ENCODE results near the gene PLCH1.

- TF ChIP-seq EZH2 (IDR thresholded peaks at IDR 0.05; ENCODE audit: low read length, unreplicated experiment) (no peak), EZH2phosphoT487 (IDR thresholded peaks at IDR 0.05; ENCODE audit: borderline replicate concordance, low read length) (no peak)
- TF ChIP-seq, protein P1, sequence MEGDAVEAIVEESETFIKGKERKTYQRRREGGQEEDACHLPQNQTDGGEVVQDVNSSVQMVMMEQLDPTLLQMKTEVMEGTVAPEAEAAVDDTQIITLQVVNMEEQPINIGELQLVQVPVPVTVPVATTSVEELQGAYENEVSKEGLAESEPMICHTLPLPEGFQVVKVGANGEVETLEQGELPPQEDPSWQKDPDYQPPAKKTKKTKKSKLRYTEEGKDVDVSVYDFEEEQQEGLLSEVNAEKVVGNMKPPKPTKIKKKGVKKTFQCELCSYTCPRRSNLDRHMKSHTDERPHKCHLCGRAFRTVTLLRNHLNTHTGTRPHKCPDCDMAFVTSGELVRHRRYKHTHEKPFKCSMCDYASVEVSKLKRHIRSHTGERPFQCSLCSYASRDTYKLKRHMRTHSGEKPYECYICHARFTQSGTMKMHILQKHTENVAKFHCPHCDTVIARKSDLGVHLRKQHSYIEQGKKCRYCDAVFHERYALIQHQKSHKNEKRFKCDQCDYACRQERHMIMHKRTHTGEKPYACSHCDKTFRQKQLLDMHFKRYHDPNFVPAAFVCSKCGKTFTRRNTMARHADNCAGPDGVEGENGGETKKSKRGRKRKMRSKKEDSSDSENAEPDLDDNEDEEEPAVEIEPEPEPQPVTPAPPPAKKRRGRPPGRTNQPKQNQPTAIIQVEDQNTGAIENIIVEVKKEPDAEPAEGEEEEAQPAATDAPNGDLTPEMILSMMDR (conservative IDR thresholded peaks at IDR 0.05; ENCODE audit: low read depth, low read length), result no peak
Measured at GRCh38 chr3:155747286-155747945, 2.5 kb upstream of the PLCH1 start.
